ENCODE measurements around the gene GNPAT.

The GNPAT gene

GRCh38 chr1:231196728-231197127, 44.3 kb upstream of the GNPAT start:
- no peak for DNase-seq (ENCODE audit: extremely low spot score)
- CTCF ChIA-PET, result no interaction called here
- no peak for TF ChIP-seq LEF1 (IDR thresholded peaks at IDR 0.05; ENCODE audit: borderline replicate concordance)
- TF ChIP-seq ELF4 (IDR thresholded peaks at IDR 0.05), result no peak
- TF ChIP-seq TARDBP (IDR thresholded peaks at IDR 0.05), result no peak
- no peak for TF ChIP-seq SUZ12 (IDR thresholded peaks at IDR 0.05)
- no peak for TF ChIP-seq BHLHE40 (IDR thresholded peaks at IDR 0.05; ENCODE audit: borderline replicate concordance)
- TF ChIP-seq HDGF (IDR thresholded peaks at IDR 0.05; ENCODE audit: borderline replicate concordance), result no peak
- TF ChIP-seq CTBP1 (IDR thresholded peaks at IDR 0.05; ENCODE audit: borderline replicate concordance), result no peak
- TF ChIP-seq FOXM1 (IDR thresholded peaks at IDR 0.05; ENCODE audit: borderline replicate concordance), result no peak
- no peak for TF ChIP-seq NFRKB (IDR thresholded peaks at IDR 0.05)
- no peak for TF ChIP-seq ARNT (IDR thresholded peaks at IDR 0.05)
- POLR2A ChIA-PET, result no interaction called here

- TF ChIP-seq SP1 (IDR thresholded peaks at IDR 0.05) (no peak), SUZ12 (IDR thresholded peaks at IDR 0.05) (no peak), FOXA1 (IDR thresholded peaks at IDR 0.05) (no peak), FOXM1 (IDR thresholded peaks at IDR 0.05; ENCODE audit: borderline replicate concordance) (no peak), TARDBP (IDR thresholded peaks at IDR 0.05) (no peak)
- TF ChIP-seq, protein P1, sequence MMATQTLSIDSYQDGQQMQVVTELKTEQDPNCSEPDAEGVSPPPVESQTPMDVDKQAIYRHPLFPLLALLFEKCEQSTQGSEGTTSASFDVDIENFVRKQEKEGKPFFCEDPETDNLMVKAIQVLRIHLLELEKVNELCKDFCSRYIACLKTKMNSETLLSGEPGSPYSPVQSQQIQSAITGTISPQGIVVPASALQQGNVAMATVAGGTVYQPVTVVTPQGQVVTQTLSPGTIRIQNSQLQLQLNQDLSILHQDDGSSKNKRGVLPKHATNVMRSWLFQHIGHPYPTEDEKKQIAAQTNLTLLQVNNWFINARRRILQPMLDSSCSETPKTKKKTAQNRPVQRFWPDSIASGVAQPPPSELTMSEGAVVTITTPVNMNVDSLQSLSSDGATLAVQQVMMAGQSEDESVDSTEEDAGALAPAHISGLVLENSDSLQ (IDR thresholded peaks at IDR 0.05), result no peak
- no peak for DNase-seq (ENCODE audit: extremely low spot score)
- ChIA-PET POLR2A (no interaction called here), CTCF (no interaction called here)
Observed at GRCh38 chr1:231199868-231200267, 41.1 kb upstream of the GNPAT start.

DNA sequence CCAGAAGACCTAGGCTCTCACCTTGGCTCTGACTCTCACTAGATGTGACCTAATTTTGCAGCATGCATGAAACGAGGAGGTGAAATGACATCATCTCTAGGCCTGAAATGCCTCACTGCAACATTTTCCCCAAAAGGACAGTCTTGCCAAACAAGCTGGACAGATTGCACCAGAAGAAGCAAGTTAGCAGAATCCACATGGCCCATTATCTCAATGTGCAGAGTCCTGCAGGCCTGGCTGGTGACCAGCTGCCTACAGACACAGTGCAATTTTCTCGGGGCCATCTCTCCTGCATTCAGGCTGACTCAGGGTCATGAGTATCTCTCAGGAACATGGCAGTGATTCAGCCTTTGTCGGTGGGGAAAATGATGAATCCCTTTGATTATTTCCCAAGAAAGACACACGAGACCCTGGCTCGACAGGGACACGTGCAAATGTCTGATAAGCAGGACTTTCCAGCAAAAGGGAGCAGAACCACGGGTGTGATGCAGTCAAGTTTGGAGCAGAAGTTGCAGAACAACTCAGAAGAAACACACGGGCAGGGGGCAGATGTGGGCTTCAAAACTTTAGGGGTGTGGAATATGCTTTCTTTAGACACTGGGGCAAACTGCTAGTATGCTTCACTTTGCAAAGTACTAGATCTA, 40.5 kb upstream of the GNPAT start:
- DNase-seq (ENCODE audit: extremely low spot score), result no peak
- CTCF ChIA-PET, result no interaction called here
- no peak for TF ChIP-seq HDGF (IDR thresholded peaks at IDR 0.05; ENCODE audit: borderline replicate concordance)
- no peak for TF ChIP-seq ARNT (IDR thresholded peaks at IDR 0.05)
- TF ChIP-seq NFRKB (IDR thresholded peaks at IDR 0.05), result no peak
- no peak for TF ChIP-seq L3MBTL2 (conservative IDR thresholded peaks at IDR 0.05)
- no peak for TF ChIP-seq LEF1 (IDR thresholded peaks at IDR 0.05; ENCODE audit: borderline replicate concordance)
- TF ChIP-seq TARDBP (IDR thresholded peaks at IDR 0.05), result no peak
- TF ChIP-seq FOXK2 (IDR thresholded peaks at IDR 0.05), result no peak
- no peak for TF ChIP-seq ZNF384 (IDR thresholded peaks at IDR 0.05)
- TF ChIP-seq CTBP1 (IDR thresholded peaks at IDR 0.05; ENCODE audit: borderline replicate concordance), result no peak
- no peak for TF ChIP-seq FOXA1 (IDR thresholded peaks at IDR 0.05)
- TF ChIP-seq SP1 (IDR thresholded peaks at IDR 0.05), result no peak
- TF ChIP-seq BHLHE40 (IDR thresholded peaks at IDR 0.05; ENCODE audit: borderline replicate concordance), result no peak
- TF ChIP-seq SUZ12 (IDR thresholded peaks at IDR 0.05), result no peak
- no peak for TF ChIP-seq ELF4 (IDR thresholded peaks at IDR 0.05)
- TF ChIP-seq, protein P1 (IDR thresholded peaks at IDR 0.05), result no peak
- no peak for TF ChIP-seq FOXM1 (IDR thresholded peaks at IDR 0.05; ENCODE audit: borderline replicate concordance)
- POLR2A ChIA-PET, result no interaction called here

GRCh38 chr1:231201375-231201978, 39.5 kb upstream of the GNPAT start:
- CTCF ChIA-PET, result no interaction called here
- no peak for TF ChIP-seq FOXM1 (IDR thresholded peaks at IDR 0.05; ENCODE audit: borderline replicate concordance)
- TF ChIP-seq ELF4 (IDR thresholded peaks at IDR 0.05), result no peak
- TF ChIP-seq FOXA1 (IDR thresholded peaks at IDR 0.05), result no peak
- TF ChIP-seq LEF1 (IDR thresholded peaks at IDR 0.05; ENCODE audit: borderline replicate concordance), result no peak
- TF ChIP-seq SUZ12 (IDR thresholded peaks at IDR 0.05), result no peak
- POLR2A ChIA-PET, result no interaction called here
- no peak for DNase-seq (ENCODE audit: extremely low spot score)

DNA sequence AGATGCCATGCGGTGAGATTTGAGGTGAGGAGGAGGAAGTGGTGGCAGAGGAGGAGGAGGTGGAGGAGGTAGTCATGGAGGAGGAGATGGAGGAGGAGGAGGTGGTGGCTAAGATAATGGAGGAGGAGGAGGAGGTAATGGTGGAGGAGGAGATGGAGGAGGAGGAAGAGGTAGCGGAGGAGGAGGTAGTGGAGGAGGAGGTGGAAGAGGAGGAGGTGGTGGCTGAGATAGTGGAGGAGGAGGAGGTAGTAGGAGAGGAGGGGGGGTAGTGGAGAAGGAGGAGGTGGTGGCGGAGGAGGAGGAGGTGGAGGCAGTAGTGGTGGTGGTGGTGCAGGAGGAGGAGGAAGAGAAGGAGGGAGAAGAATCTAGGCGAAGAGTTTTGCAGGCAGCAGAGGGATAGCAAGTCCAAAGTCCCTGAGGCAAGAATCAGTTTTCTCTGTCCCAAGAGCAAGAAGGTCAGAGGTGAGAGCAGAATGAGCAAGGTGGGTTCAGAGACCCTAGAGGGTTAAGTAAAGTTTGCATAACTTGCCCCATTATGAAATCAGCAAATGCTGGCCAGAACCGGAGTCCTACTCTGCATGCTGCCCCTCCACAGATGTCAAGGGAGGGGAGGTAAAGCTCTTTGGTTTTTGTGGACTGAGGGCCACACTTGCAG, 38.9 kb upstream of the GNPAT start:
- CTCF ChIA-PET, result interaction anchor here (1.2 kb wide), 1 partner anchor 9 kb away, joined by 6 read pairs; no protein-coding TSS in a partner anchor
- no peak for DNase-seq (ENCODE audit: extremely low spot score)
- no peak for TF ChIP-seq FOXA1 (IDR thresholded peaks at IDR 0.05)
- no peak for TF ChIP-seq HDGF (IDR thresholded peaks at IDR 0.05; ENCODE audit: borderline replicate concordance)
- no peak for TF ChIP-seq SUZ12 (IDR thresholded peaks at IDR 0.05)
- no peak for TF ChIP-seq ZNF384 (IDR thresholded peaks at IDR 0.05)
- no peak for TF ChIP-seq NFRKB (IDR thresholded peaks at IDR 0.05)
- no peak for TF ChIP-seq CTBP1 (IDR thresholded peaks at IDR 0.05; ENCODE audit: borderline replicate concordance)
- no peak for TF ChIP-seq TARDBP (IDR thresholded peaks at IDR 0.05)
- TF ChIP-seq LEF1 (IDR thresholded peaks at IDR 0.05; ENCODE audit: borderline replicate concordance), result no peak
- no peak for TF ChIP-seq FOXM1 (IDR thresholded peaks at IDR 0.05; ENCODE audit: borderline replicate concordance)

DNA sequence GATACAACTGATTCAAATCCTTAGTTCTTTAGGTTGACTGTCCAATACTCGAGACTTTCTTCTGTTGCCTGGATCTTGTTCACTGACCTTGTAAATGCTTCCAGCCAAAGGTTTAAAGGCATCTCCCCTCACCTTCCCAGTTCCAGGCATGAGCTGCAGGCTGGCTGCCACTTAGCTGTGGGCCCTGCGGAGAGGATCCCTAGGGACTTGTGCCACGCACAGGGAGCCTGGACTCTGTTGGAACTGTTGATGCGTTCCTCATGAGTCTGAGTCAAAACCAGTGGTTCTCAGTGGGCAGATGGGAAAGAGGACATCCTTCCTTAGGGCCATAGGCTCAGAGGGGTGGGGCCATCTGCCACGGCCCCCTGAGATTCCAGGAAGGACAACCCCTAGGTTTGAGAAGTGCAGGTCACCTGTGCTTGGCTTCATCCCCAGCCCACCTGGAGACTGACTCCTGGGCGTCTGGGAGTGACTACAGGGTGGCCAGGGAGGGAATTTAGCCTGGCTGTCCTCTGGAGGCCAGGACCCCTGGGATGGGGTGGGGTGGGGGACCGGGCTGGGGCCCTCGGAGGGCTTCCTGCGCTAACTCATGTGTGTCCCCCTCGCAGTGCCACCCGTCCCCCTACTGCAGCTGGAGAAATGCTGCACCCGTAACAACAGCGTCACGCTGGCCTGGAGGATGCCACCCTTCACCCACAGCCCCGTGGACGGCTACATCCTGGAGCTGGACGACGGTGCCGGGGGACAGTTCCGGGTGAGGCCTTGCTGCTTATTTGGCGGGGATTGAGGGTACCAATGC, 37.6 kb upstream of the GNPAT start:
- DNase-seq (ENCODE audit: extremely low spot score), result no peak
- POLR2A ChIA-PET, result no interaction called here
- TF ChIP-seq L3MBTL2 (conservative IDR thresholded peaks at IDR 0.05) (no peak), HDGF (IDR thresholded peaks at IDR 0.05; ENCODE audit: borderline replicate concordance) (no peak), BHLHE40 (IDR thresholded peaks at IDR 0.05; ENCODE audit: borderline replicate concordance) (no peak), TARDBP (IDR thresholded peaks at IDR 0.05) (no peak), ARNT (IDR thresholded peaks at IDR 0.05) (no peak), ELF4 (IDR thresholded peaks at IDR 0.05) (no peak), FOXA1 (IDR thresholded peaks at IDR 0.05) (no peak), SUZ12 (IDR thresholded peaks at IDR 0.05) (no peak), FOXK2 (IDR thresholded peaks at IDR 0.05) (no peak), LEF1 (IDR thresholded peaks at IDR 0.05; ENCODE audit: borderline replicate concordance) (no peak), ZNF384 (IDR thresholded peaks at IDR 0.05) (no peak), FOXM1 (IDR thresholded peaks at IDR 0.05; ENCODE audit: borderline replicate concordance) (no peak), SP1 (IDR thresholded peaks at IDR 0.05) (no peak), CTBP1 (IDR thresholded peaks at IDR 0.05; ENCODE audit: borderline replicate concordance) (no peak), NFRKB (IDR thresholded peaks at IDR 0.05) (no peak)
- TF ChIP-seq, protein P1 (IDR thresholded peaks at IDR 0.05), result no peak
- CTCF ChIA-PET, result interaction anchor here (0.7 to 1.2 kb wide), 2 partner anchors 7 to 112 kb away, joined by 5 to 6 read pairs; no protein-coding TSS in a partner anchor

More for the DNA sequence above, 38.9 kb upstream of the GNPAT start:
- POLR2A ChIA-PET, result no interaction called here

All from HEK293T (cell line).